Duodenal mucosa (tissue), 2 donors: ENCODE measurements around the gene CCDC92.

Source experiments
- H3K27ac ChIP-seq: one replicate; pipeline ENCODE4 v1.7.0; 2013; ENCODE audit warnings: low read depth, low read length
- H3K27me3 ChIP-seq, 2 donors: one replicate each; pipeline ENCODE4 v1.7.0; 2013; ENCODE audit warnings: low read length in 2 of 2, control low read depth in 1 of 2; ENCODE audit not compliant: insufficient read depth in 2 of 2, control insufficient read depth in 1 of 2
- H3K36me3 ChIP-seq, 2 donors: one replicate each; pipeline ENCODE4 v1.7.0; 2013; ENCODE audit warnings: low read length in 2 of 2, control low read depth in 1 of 2; ENCODE audit not compliant: insufficient read depth in 2 of 2, control insufficient read depth in 1 of 2
- H3K4me1 ChIP-seq, 2 donors: one replicate each; pipeline ENCODE4 v1.7.0; 2013; ENCODE audit warnings: low read length in 2 of 2, control low read depth in 1 of 2; ENCODE audit not compliant: insufficient read depth in 2 of 2, control insufficient read depth in 1 of 2
- H3K4me3 ChIP-seq, 2 donors: one replicate each; pipeline ENCODE4 v1.7.0; 2013; ENCODE audit warnings: low read length in 2 of 2, low read depth in 1 of 2
- H3K9ac ChIP-seq, 2 donors: one replicate each; pipeline ENCODE4 v1.7.0; 2013; ENCODE audit warnings: low read length in 2 of 2, low read depth in 1 of 2
- H3K9me3 ChIP-seq, 2 donors: one replicate each; pipeline ENCODE4 v1.7.0; 2013; ENCODE audit warnings: low read length in 2 of 2, control low read depth in 1 of 2; ENCODE audit not compliant: control insufficient read depth in 1 of 2

Gene CCDC92

GRCh38 chr12:123979566-123979965 is 6.9 kb upstream of the CCDC92 start:
- H3K27me3 ChIP-seq, result no peaks in the 10 kb centered on the region
- peaks cover 5% of the 10 kb centered on the region in 2 donors for H3K4me1 ChIP-seq
- no peak overlapping the region for H3K4me3 ChIP-seq
- peaks cover 11 to 20% of the 10 kb centered on the region in 2 donors for H3K36me3 ChIP-seq
- no peaks in the 10 kb centered on the region for H3K9me3 ChIP-seq
- no peak overlapping the region for H3K27ac ChIP-seq
- no peak overlapping the region for H3K9ac ChIP-seq

DNA sequence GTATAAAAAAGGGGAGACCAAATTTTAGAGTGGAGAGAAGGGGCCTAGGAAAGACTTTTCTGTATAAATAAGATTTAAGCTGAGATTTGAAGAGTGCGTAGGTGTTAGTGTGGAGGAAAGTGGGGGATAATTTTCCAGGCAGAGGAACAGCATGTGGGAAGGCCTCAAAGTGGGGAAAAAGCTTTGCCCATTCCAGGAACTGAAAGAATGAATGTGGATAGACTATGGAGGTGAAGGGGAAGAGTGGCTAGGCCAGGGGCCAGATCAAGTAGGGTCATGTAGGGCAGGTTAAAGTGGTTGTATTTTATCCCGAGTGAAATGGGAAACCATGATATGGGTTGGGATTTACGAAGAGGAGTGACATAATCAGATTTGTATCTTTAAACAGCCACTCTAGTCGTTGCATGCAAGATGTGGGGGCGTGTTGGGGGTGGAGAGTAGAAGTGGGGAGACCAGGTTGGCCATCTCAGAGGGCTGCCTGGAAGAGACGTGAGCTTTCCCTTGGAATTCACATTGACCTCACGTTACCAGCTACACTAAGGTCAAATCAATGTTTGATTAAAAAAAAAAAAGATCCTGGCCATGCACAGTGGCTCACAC is 3.7 kb upstream of the CCDC92 start:
- no peak overlapping the region for H3K27ac ChIP-seq
- H3K36me3 ChIP-seq, result peaks cover 6 to 14% of the 10 kb centered on the region in 2 donors
- peaks cover 7% of the 10 kb centered on the region in 2 donors for H3K4me1 ChIP-seq
- no peaks in the 10 kb centered on the region for H3K27me3 ChIP-seq
- H3K4me3 ChIP-seq, result no peak overlapping the region
- no peak overlapping the region for H3K9ac ChIP-seq
- H3K9me3 ChIP-seq, result no peaks in the 10 kb centered on the region

DNA sequence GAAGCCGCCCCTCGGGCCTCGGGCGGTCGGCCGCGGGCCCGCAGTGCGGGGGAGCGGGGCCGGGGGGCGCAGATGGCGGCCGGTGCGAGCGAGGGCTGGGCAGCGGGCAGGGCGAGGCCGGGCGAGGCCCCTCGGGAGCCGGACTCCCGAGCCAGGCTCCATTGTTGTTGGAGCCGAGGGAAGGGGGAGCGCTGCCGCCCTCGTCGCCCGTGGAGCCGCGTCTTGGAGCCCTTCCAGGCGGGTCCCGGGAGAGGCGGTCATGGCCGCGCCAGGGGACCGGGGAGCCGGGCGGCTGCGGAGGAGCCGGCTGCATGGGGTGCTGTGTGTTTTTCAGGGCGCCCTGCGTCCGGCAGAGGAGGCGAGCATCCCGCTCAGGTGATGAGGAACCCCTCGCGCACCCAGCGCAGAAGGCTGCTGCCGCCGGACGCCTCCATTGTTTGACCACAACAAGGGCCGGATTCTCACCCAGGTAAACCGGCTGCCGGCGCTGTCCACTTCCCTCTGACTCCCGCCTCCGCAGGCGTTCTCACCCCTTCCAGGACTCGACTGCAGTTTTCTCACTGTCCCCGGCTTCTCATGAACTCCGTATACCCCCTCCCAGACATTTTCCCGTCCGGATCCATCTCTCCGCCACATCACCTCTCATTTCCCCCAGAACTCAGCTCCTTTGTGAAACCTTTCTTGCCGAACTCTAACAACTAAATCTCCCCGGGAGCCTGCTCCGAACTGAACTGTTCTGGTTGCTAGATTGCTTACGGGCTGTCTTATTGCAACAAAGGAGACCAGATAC is 1.1 kb upstream of the CCDC92 start:
- no peaks in the 10 kb centered on the region for H3K9me3 ChIP-seq
- peak overlapping the region; percentile 50 to 59 for H3K9ac ChIP-seq
- no peaks in the 10 kb centered on the region for H3K27me3 ChIP-seq
- H3K4me1 ChIP-seq, result peaks cover 7% of the 10 kb centered on the region in 2 donors
- peak overlapping the region; percentile 63 to 75 for H3K4me3 ChIP-seq
- peak overlapping the region; percentile 54 for H3K27ac ChIP-seq
- H3K36me3 ChIP-seq, result peaks cover 6 to 10% of the 10 kb centered on the region in 2 donors

DNA sequence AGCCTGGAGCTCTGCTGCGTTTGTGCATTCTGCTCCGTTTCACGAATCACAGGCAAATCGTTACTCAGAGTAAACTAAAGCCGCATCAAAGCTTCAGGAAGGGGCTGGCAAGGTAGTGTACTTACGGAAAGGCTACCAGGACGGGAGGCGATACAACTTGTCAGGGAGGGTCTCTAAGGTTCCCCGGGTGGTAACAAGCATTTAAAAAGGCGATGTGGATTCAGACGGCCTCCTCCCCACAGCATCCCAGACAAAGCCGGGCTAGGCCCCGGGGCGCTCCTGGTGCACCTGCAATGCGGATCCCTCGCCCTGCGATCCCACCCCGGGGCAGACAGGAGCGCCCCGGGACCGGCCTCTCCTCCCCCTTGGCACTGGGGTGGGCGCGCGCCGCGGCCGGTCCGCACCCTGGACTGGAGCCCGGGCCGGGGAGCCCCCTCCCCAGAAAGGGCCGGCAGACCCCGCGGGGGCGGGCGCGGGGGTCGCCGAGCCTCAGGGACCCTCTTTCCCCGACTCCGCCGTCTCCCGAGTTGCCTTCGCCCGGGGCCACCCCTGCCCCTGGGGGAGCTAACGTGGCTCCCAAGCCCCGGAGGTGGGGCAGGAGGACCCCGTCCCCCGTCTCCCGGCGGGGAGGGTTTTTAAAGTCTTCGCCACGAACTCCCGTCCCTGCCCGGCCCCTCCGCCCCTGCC is 718 bp downstream of the CCDC92 start:
- Histone ChIP-seq H3K4me3 (peak overlapping the region; percentile 84 to 89), H3K9ac (peak overlapping the region; percentile 81 to 85), H3K9me3 (no peaks in the 10 kb centered on the region), H3K36me3 (peaks cover 0 to 4% of the 10 kb centered on the region in 2 donors), H3K4me1 (peaks cover 7% of the 10 kb centered on the region in 2 donors), H3K27me3 (no peaks in the 10 kb centered on the region), H3K27ac (peak overlapping the region; percentile 84)

DNA sequence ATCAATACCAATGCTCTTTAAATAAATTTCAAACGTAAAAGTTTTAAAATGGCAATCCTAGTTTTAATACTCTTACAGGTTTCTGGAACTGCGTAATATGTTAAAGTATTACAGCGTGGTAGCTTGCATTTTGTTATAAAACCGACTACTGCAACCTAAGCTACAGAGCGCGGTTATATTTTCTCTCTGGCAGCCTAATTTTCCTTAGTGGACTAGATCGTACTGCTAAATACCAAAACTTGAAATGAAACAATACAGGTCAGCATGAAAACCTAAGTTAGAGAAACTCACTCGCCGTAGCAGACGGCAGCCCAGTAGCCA is 1.2 kb downstream of the CCDC92 start:
- H3K27me3 ChIP-seq, result no peaks in the 10 kb centered on the region
- peaks cover 0 to 3% of the 10 kb centered on the region in 2 donors for H3K36me3 ChIP-seq
- peaks cover 7% of the 10 kb centered on the region in 2 donors for H3K4me1 ChIP-seq
- no peak overlapping the region for H3K27ac ChIP-seq
- peak overlapping the region; percentile 84 to 89 for H3K4me3 ChIP-seq
- H3K9me3 ChIP-seq, result no peaks in the 10 kb centered on the region
- peak overlapping the region; percentile 81 to 85 for H3K9ac ChIP-seq

GRCh38 chr12:123967121-123967586 is 5.5 kb downstream of the CCDC92 start:
- Histone ChIP-seq H3K36me3 (no peaks in the 10 kb centered on the region), H3K27ac (no peak overlapping the region), H3K9me3 (no peaks in the 10 kb centered on the region), H3K27me3 (no peaks in the 10 kb centered on the region), H3K9ac (no peak overlapping the region), H3K4me1 (peaks cover 7 to 12% of the 10 kb centered on the region in 2 donors), H3K4me3 (no peak overlapping the region)

- Histone ChIP-seq H3K9me3 (no peaks in the 10 kb centered on the region), H3K27ac (no peak overlapping the region), H3K36me3 (no peaks in the 10 kb centered on the region), H3K4me1 (peaks cover 11 to 15% of the 10 kb centered on the region in 2 donors), H3K4me3 (no peak overlapping the region), H3K27me3 (no peaks in the 10 kb centered on the region), H3K9ac (no peak overlapping the region)
Observed at GRCh38 chr12:123966596-123966995, 6.0 kb downstream of the CCDC92 start.

DNA sequence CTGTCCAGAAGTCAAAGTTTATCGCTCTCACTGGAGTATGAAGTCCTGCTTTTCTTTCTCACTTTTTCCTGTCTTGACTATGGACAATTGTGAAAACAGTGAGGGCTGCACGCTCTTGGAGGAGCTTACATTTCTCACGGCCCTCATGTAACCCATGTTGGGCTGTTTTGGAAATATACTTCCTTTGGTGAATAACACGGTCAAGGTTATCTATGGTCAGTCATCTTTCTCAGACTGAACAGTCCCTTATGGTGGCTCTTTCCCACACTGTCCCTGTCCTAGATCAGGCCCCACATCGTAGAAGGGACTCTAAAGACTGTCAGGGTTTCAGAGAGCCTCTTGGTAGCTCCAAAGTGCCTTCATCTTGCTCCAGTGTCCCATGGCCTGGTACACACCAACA is 7.2 kb downstream of the CCDC92 start:
- Histone ChIP-seq H3K4me3 (no peak overlapping the region), H3K9ac (no peak overlapping the region), H3K27me3 (no peaks in the 10 kb centered on the region), H3K9me3 (no peaks in the 10 kb centered on the region), H3K27ac (no peak overlapping the region), H3K4me1 (peaks cover 16 to 21% of the 10 kb centered on the region in 2 donors), H3K36me3 (no peaks in the 10 kb centered on the region)

GRCh38 chr12:123963821-123964220 is 8.8 kb downstream of the CCDC92 start:
- H3K27me3 ChIP-seq, result no peaks in the 10 kb centered on the region
- H3K4me1 ChIP-seq, result peaks cover 16 to 21% of the 10 kb centered on the region in 2 donors
- no peak overlapping the region for H3K4me3 ChIP-seq
- no peak overlapping the region for H3K27ac ChIP-seq
- H3K9me3 ChIP-seq, result no peaks in the 10 kb centered on the region
- peak overlapping the region in 1 of 2 donors; percentile 4 for H3K9ac ChIP-seq
- no peaks in the 10 kb centered on the region for H3K36me3 ChIP-seq

- Histone ChIP-seq H3K4me1 (peaks cover 16 to 21% of the 10 kb centered on the region in 2 donors), H3K9me3 (no peaks in the 10 kb centered on the region), H3K4me3 (no peak overlapping the region), H3K9ac (no peak overlapping the region), H3K27me3 (no peaks in the 10 kb centered on the region), H3K27ac (no peak overlapping the region), H3K36me3 (no peaks in the 10 kb centered on the region)
Observed at GRCh38 chr12:123962513-123962912, 10.1 kb downstream of the CCDC92 start.
